HepG2 (cell line): ENCODE measurements around the gene SLIT3. TPM values are rescaled to one million over a fixed set of nuclear protein-coding genes. Genes with fewer than 3 reads are reported as not detected.

Experiments used
- ATAC-seq: fragments of 200-7000 bp; cut with Tn5 transposase; 3 replicates; pipeline ENCODE4 v1.9.1; 2020; ENCODE audit warnings: mild to moderate bottlenecking, moderate library complexity
- BruUV-seq: library from RNA; stranded (reverse); fragments of 400-500 nt; replicated peaks from 2 replicates; lab custom pipeline; 2021; lab: Mats Ljungman, UMichigan
- CTCF ChIA-PET: fragments of 300-600 bp; formaldehyde crosslinking; extraction: SDS; loops from one replicate; lab custom pipeline; 2021; ENCODE audit warnings: low total read pairs, inconsistent platforms, low intra/inter-chr PET ratio; lab: Yijun Ruan, JAX
- POLR2A ChIA-PET: fragments of 350-600 bp; sonication (Branson Sonifier 250); formaldehyde crosslinking; loops from one replicate; lab custom pipeline; 2020; ENCODE audit warnings: antibody characterized with exemption, inconsistent platforms; lab: Yijun Ruan, JAX
- DNase-seq: peaks from one replicate; pipeline ENCODE4 v3.0.0-alpha.2; 2015; ENCODE audit warnings: low spot score
- FAIRE-seq: peaks from 3 replicates; lab custom pipeline; 2011; peaks lifted over from hg19 to GRCh38; lab: Jason Lieb, UNC
- H2AFZ ChIP-seq: one replicate; pipeline ENCODE4 v1.6.1; 2011; ENCODE audit warnings: low read length, inconsistent platforms
- H3K27ac ChIP-seq: fragments of 300-600 bp; 3 replicates; pipeline ENCODE4 v1.8.0; 2011; ENCODE audit warnings: mixed run types, mild to moderate bottlenecking, mixed read lengths, low read length, inconsistent platforms; ENCODE audit not compliant: insufficient read depth; ENCODE audit errors: extremely low read length
- H3K27me3 ChIP-seq, 2 experiments: fragments of 200-600 bp in 1 of 2; 2 replicates in 1 of 2; 3 replicates in 1 of 2; pipeline versions ENCODE4 v1.6.0 to v1.8.0; 2011; ENCODE audit warnings: low read length in 2 of 2, mild to moderate bottlenecking in 2 of 2, moderate library complexity in 2 of 2, inconsistent platforms in 1 of 2; ENCODE audit not compliant: insufficient read depth in 2 of 2, control insufficient read depth in 1 of 2
- H3K36me3 ChIP-seq, 2 experiments: fragments of 200-600 bp in 1 of 2; replicated peaks in 1 of 2; 2 replicates in 1 of 2; 3 replicates in 1 of 2; pipeline versions ENCODE4 v1.5.1 to v1.8.0; 2011; ENCODE audit warnings: low read length in 2 of 2, inconsistent platforms in 1 of 2; ENCODE audit not compliant: insufficient read depth in 2 of 2, control insufficient read depth in 1 of 2
- H3K4me1 ChIP-seq: 2 replicates; pipeline ENCODE4 v1.5.1; 2012; ENCODE audit warnings: low read length, inconsistent platforms; ENCODE audit not compliant: insufficient read depth
- H3K4me2 ChIP-seq: 2 replicates; pipeline ENCODE4 v1.6.0; 2011; ENCODE audit warnings: low read depth, low read length, inconsistent platforms
- H3K4me3 ChIP-seq, 3 experiments: fragments of 200-600 bp in 1 of 3; sonication (generic), shearing (Covaris generic) in 1 of 3; replicated peaks in 1 of 3; 2 replicates each; pipeline ENCODE4 v1.5.1; 2011 to 2016; ENCODE audit warnings: low read length in 3 of 3, inconsistent platforms in 2 of 3, low read depth in 2 of 3, mild to moderate bottlenecking in 2 of 3, control low read depth in 1 of 3, mixed read lengths in 1 of 3; ENCODE audit not compliant: insufficient read depth in 1 of 3
- H3K79me2 ChIP-seq: one replicate; pipeline ENCODE4 v1.6.1; 2011; ENCODE audit warnings: low read length, inconsistent platforms; ENCODE audit not compliant: insufficient read depth
- H3K9ac ChIP-seq: 2 replicates; pipeline ENCODE4 v1.6.0; 2011; ENCODE audit warnings: mild to moderate bottlenecking, low read depth, low read length, inconsistent platforms; ENCODE audit not compliant: insufficient read depth
- H3K9me3 ChIP-seq: 2 replicates; pipeline ENCODE4 v1.5.1; 2012; ENCODE audit warnings: mild to moderate bottlenecking, low read length
- H4K20me1 ChIP-seq: 2 replicates; pipeline ENCODE4 v1.6.0; 2011; ENCODE audit warnings: inconsistent platforms, mild to moderate bottlenecking, low read length, moderate library complexity; ENCODE audit not compliant: insufficient read depth
- CENPX ChIP-seq: sonication (generic); formaldehyde crosslinking; IDR thresholded peaks from 2 replicates; pipeline ENCODE4 v1.9.0; 2021; ENCODE audit warnings: mild to moderate bottlenecking, missing genetic modification reagents, moderate library complexity
- KDM2A ChIP-seq: sonication (generic); formaldehyde crosslinking; IDR thresholded peaks from 2 replicates; pipeline ENCODE4 v1.4.0; 2020; ENCODE audit warnings: low read depth, missing genetic modification reagents, borderline replicate concordance
- ZNF441 ChIP-seq: sonication (generic); formaldehyde crosslinking; IDR thresholded peaks from 2 replicates; pipeline ENCODE4 v1.7.0; 2021; ENCODE audit warnings: missing genetic modification reagents, borderline replicate concordance
- WGBS: methylation state at CpG from one replicate; pipeline ENCODE4 v1.1.6; 2017; ENCODE audit warnings: low lambda C conversion rate; 5-methylcytosine and 5-hydroxymethylcytosine counted together
- in situ Hi-C: cut with HindIII; loops from 2 replicates; pipeline ENCODE4 v1.10.0; 2017; ENCODE audit warnings: low pct_unique_long_range_greater_than_20kb; ENCODE audit not compliant: extremely low pct_ligation_motif_present
- intact Hi-C: fragments of 100-400 bp; cut with micrococcal nuclease; formaldehyde crosslinking; loops from one replicate; pipeline ENCODE4 v1.10.0; 2022; ENCODE audit not compliant: unreplicated experiment
- polyA plus RNA-seq, 8 experiments: library from polyadenylated mRNA; depleted of rRNA in 3 of 8; stranded (reverse) in 7 of 8; unstranded in 1 of 8; fragments of >200 nt; fragmentation: Illumina TruSeq in 4 of 8; extraction: Trizol in 4 of 8; gene quantifications; 2 replicates each; pipeline versions ENCODE4 v1.2.1 to v1.2.3, GENCODE V29; 2011 to 2016; ENCODE audit warnings: low read depth in 4 of 8, missing spikeins in 1 of 8, mixed read lengths in 1 of 8; ENCODE audit not compliant: insufficient read depth in 1 of 8
- total RNA-seq, 5 experiments: library from RNA; depleted of rRNA; stranded (reverse); fragments of >200 nt; fragmentation: Illumina TruSeq; extraction: Trizol; gene quantifications; 2 replicates each; pipeline ENCODE4 v1.2.3, GENCODE V29; 2016; ENCODE audit warnings: low read depth in 1 of 5
- TF ChIP-seq, protein P1 (sequence below): sonication (generic); formaldehyde crosslinking; IDR thresholded peaks from 2 replicates; pipeline ENCODE4 v1.9.0; 2022; ENCODE audit warnings: low read depth, missing genetic modification reagents

The SLIT3 gene
- total and polyA plus RNA-seq, 2 of the 13 experiments (the other 11 are each of a cell fraction or from before 2014, with no cell fraction given), result not detected

DNA sequence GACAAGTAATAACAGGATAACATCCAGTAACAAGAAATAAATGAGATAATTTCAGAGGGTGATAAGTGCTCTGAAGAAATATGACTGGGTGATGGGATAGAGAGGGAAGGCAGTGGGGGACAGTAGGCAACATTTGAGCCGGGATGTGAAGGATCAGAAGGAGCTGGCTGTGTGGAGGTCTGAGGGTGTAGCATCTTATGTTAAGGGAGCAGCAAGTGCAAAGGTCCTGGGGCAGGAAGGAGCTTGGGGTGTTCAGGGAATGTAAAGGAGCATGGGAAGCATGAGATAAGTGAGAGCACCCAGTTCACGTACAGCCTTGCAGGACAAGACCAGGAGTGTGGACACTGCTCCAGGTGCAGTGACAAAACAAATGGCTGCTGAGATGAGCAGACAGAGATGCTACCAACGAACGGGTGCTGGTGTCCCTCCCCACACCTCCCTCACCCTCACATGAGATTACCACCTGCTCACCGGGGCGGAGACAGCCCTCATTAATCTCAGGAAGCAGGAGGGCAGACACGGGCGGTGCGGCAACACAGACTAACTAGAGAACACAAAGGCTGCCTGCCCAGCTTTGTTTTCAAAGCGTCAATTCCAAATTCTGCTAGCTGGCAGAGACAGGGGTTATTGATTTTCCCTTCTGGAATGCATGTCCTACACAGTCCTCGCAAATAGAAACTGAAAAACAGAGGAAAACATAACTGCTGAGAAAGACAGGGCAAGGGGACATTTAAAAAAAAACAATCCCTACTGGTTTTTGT, 423.6 kb downstream of the SLIT3 start (continued):
- TF ChIP-seq, protein P1, sequence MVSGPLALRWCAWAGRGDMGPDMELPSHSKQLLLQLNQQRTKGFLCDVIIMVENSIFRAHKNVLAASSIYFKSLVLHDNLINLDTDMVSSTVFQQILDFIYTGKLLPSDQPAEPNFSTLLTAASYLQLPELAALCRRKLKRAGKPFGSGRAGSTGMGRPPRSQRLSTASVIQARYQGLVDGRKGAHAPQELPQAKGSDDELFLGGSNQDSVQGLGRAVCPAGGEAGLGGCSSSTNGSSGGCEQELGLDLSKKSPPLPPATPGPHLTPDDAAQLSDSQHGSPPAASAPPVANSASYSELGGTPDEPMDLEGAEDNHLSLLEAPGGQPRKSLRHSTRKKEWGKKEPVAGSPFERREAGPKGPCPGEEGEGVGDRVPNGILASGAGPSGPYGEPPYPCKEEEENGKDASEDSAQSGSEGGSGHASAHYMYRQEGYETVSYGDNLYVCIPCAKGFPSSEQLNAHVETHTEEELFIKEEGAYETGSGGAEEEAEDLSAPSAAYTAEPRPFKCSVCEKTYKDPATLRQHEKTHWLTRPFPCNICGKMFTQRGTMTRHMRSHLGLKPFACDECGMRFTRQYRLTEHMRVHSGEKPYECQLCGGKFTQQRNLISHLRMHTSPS (CRISPR knock-in tag), result peak; percentile 52; the same call in 1 of the 2 replicates

DNA sequence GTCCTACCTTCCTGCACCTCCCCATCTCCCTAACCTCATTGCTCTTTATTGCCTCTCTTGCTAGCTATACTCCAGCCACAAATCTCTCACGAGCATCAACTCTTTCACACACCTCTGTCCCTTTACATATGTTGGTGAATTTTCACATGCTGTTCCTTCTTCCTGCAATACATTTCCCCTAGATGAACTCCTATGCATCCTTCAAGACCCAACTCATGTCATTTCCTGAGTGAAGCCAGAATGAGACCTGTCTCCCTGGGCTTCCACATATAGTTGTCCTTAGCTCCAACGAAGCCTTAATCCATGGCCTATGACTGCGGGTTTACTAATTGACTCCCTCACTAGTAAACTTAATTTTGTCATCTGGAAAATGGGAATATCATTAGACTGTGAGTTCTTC, 424.5 kb downstream of the SLIT3 start:
- no peak overlapping the region for H3K27ac ChIP-seq
- H3K36me3 ChIP-seq, result no peaks in the 10 kb centered on the region
- no peak overlapping the region for H3K4me2 ChIP-seq
- TF ChIP-seq ZNF441 (CRISPR knock-in tag) (no peak), KDM2A (CRISPR knock-in tag) (no peak), CENPX (CRISPR knock-in tag) (no peak)
- H3K4me1 ChIP-seq, result peaks cover 18% of the 10 kb centered on the region; the same call in 1 of the 2 replicates
- no peak overlapping the region for H2AFZ ChIP-seq
- H3K4me3 ChIP-seq, result no peak overlapping the region
- ChIA-PET POLR2A (no interaction called here), CTCF (no interaction called here)
- no peaks in the 10 kb centered on the region for H3K79me2 ChIP-seq
- in situ Hi-C loops, result no loop called here
- BruUV-seq, result no TSS peak
- H3K9ac ChIP-seq, result no peak overlapping the region
- FAIRE-seq, result no peak
- H4K20me1 ChIP-seq, result no peaks in the 10 kb centered on the region
- ATAC-seq, result no peak
- no peaks in the 10 kb centered on the region for H3K9me3 ChIP-seq
- DNase-seq, result no peak
- H3K27me3 ChIP-seq, result peaks cover 5 to 26% of the 10 kb centered on the region in 2 experiments; a peak in 4 of 5 replicates
- intact Hi-C loops, result no loop called here
- 17% methylated on average over 3 of the region's 3 CpGs for WGBS
